Bronchial epithelial cell (primary cell): Measurements from ENCODE around the gene GNPNAT1. TPM values are rescaled to one million over a fixed set of nuclear protein-coding genes. Genes with fewer than 3 reads are reported as not detected.
"Not testable (repeated sequence)": the region's sequence is repeated elsewhere in the genome, so short reads cannot be mapped to it uniquely, and the experiment has no call there.

Source experiments
- DNase-seq: peaks from one replicate; pipeline ENCODE4 v3.0.0-alpha.2; 2010; ENCODE audit warnings: low read depth
- FAIRE-seq: peaks from 2 replicates; lab custom pipeline; 2011; peaks lifted over from hg19 to GRCh38; lab: Jason Lieb, UNC
- H3K27me3 ChIP-seq: 2 replicates; pipeline ENCODE4 v1.5.1; 2011; ENCODE audit warnings: low read length; ENCODE audit not compliant: control insufficient read depth, insufficient read depth
- H3K36me3 ChIP-seq: 2 replicates; pipeline ENCODE4 v1.5.1; 2011; ENCODE audit warnings: low read length; ENCODE audit not compliant: control insufficient read depth, insufficient read depth
- H3K4me3 ChIP-seq: 2 replicates; pipeline ENCODE4 v1.5.1; 2011; ENCODE audit warnings: mild to moderate bottlenecking, low read depth, low read length, control low read depth
- CTCF ChIP-seq: IDR thresholded peaks from 2 replicates; pipeline ENCODE4 v1.5.1; 2011; ENCODE audit warnings: mild to moderate bottlenecking, moderate library complexity, low read length, control low read depth, inconsistent platforms; ENCODE audit not compliant: insufficient read depth, severe bottlenecking
- total RNA-seq: library from RNA; depleted of rRNA; stranded (reverse); fragments of >200 nt; gene quantifications from 2 replicates; pipeline ENCODE4 v1.2.1, GENCODE V29; 2014

The GNPNAT1 gene
- total RNA-seq, 1 donor from 2014 or later: 57.1 TPM

GRCh38 chr14:52729925-52730708 lies 61.3 kb downstream of the GNPNAT1 start, which contains the start of gene STYX:
Gene STYX (plus strand): TSS chr14:52730166. CDS start chr14:52730475, 309 bp downstream.
- peak; percentile 8 for TF ChIP-seq CTCF
- FAIRE-seq: no peak
- Histone ChIP-seq H3K27me3 (no peaks in the 10 kb centered on the region), H3K36me3 (no peaks in the 10 kb centered on the region), H3K4me3 (peak within 1 kb of the TSS; percentile 100)
- peak; percentile 95 for DNase-seq

- Histone ChIP-seq H3K36me3 (peaks cover 1% of the 10 kb centered on the region), H3K4me3 (peak overlapping the region; percentile 8), H3K27me3 (no peaks in the 10 kb centered on the region)
- DNase-seq: no peak
- no peak for FAIRE-seq
- TF ChIP-seq CTCF: no peak
Measured at GRCh38 chr14:52729585-52729924, 61.9 kb downstream of the GNPNAT1 start.

- not testable (repeated sequence) for H3K4me3 ChIP-seq, DNase-seq, H3K36me3 ChIP-seq, H3K27me3 ChIP-seq, FAIRE-seq
Measured at GRCh38 chr14:52729035-52729434, 62.4 kb downstream of the GNPNAT1 start.

GRCh38 chr14:52727509-52727908 lies 63.9 kb downstream of the GNPNAT1 start:
- not testable (repeated sequence) for DNase-seq, H3K36me3 ChIP-seq

More at GRCh38 chr14:52727509-52727908, 63.9 kb downstream of the GNPNAT1 start:
- not testable (repeated sequence) for FAIRE-seq, H3K27me3 ChIP-seq, H3K4me3 ChIP-seq

Other genes starting within 250 kb of the GNPNAT1 start
- gene TXNDC16, start 239.1 kb downstream of the GNPNAT1 start, total RNA-seq: 0.79 and 1.0 TPM in 2 replicates
- gene GPR137C, start 238.8 kb downstream of the GNPNAT1 start, total RNA-seq: under 0.01 and 0.26 TPM in 2 replicates
- gene ERO1A, start 96.0 kb downstream of the GNPNAT1 start, total RNA-seq: 216 and 486 TPM in 2 replicates
- 84.5 and 90.8 TPM in 2 replicates for gene PSMC6, start 84.4 kb downstream of the GNPNAT1 start, total RNA-seq
- 12.6 and 14.3 TPM in 2 replicates for gene STYX, start 61.4 kb downstream of the GNPNAT1 start, total RNA-seq
- gene FERMT2, start 159.4 kb upstream of the GNPNAT1 start, total RNA-seq: 13.8 and 24.0 TPM in 2 replicates